Peyer's patch (tissue), 4 donors: ENCODE measurements around the gene RAET1G. TPM values are rescaled to one million over a fixed set of nuclear protein-coding genes. Genes with fewer than 3 reads are reported as not detected.
"Not testable (repeated sequence)": the region's sequence is repeated elsewhere in the genome, so short reads cannot be mapped to it uniquely, and the experiment has no call there.

Experiments used
- DNase-seq, 3 donors: peaks; one replicate each; pipeline ENCODE4 v3.0.0-alpha.2; 2017 to 2019
- H3K27ac ChIP-seq, 4 donors: fragments of 200-600 bp; sonication (generic); one replicate each; pipeline ENCODE4 v1.5.1; 2016 to 2019
- H3K27me3 ChIP-seq, 2 donors: fragments of 200-600 bp; sonication (generic); one replicate each; pipeline ENCODE4 v1.5.1; 2019
- H3K36me3 ChIP-seq, 3 donors: fragments of 200-600 bp; sonication (generic); one replicate each; pipeline ENCODE4 v1.5.1; 2016 to 2019
- H3K4me1 ChIP-seq, 4 donors: fragments of 200-600 bp; sonication (generic); one replicate each; pipeline ENCODE4 v1.5.1; 2016 to 2019
- H3K4me3 ChIP-seq, 4 donors: fragments of 200-600 bp; sonication (generic); 1 replicate in 3 of 4; 2 replicates in 1 of 4; pipeline ENCODE4 v1.5.1; 2016 to 2019; ENCODE audit warnings: mild to moderate bottlenecking in 1 of 4
- H3K9me3 ChIP-seq, 4 donors: fragments of 200-600 bp; sonication (generic); one replicate each; pipeline ENCODE4 v1.5.1; 2016 to 2019; ENCODE audit warnings: mild to moderate bottlenecking in 1 of 4
- CTCF ChIP-seq, 6 experiments: fragments of 450-650 bp in 4 of 6; fragments of 200-600 bp in 2 of 6; sonication (generic) in 1 of 6; IDR thresholded peaks; one replicate each; pipeline ENCODE4 v1.5.1; 2017 to 2019; ENCODE audit warnings: antibody characterized with exemption in 6 of 6, mild to moderate bottlenecking in 3 of 6, moderate library complexity in 1 of 6
- POLR2A ChIP-seq, 2 donors: fragments of 450-650 bp; IDR thresholded peaks; one replicate each; pipeline ENCODE4 v1.5.1; 2017; ENCODE audit warnings: antibody characterized with exemption in 2 of 2, mild to moderate bottlenecking in 2 of 2, moderate library complexity in 2 of 2
- total RNA-seq, 4 donors: library from RNA; depleted of rRNA; stranded (reverse); fragments of >200 nt; gene quantifications; one replicate each; pipeline ENCODE4 v1.1.0, GENCODE V29; 2016

The RAET1G gene
- total RNA-seq, 4 donors from 2014 or later: not detected

GRCh38 chr6:149921361-149921760 lies 1.6 kb downstream of the RAET1G start:
- no peaks in the 10 kb centered on the region for H3K27me3 ChIP-seq
- no peaks in the 10 kb centered on the region for H3K36me3 ChIP-seq
- DNase-seq: no peak
- no peaks in the 10 kb centered on the region for H3K9me3 ChIP-seq
- H3K27ac ChIP-seq: no peak overlapping the region
- H3K4me1 ChIP-seq: peaks cover 3 to 12% (median 9%) of the 10 kb centered on the region in 4 donors
- no peak overlapping the region for H3K4me3 ChIP-seq
- no peak for TF ChIP-seq CTCF (IDR thresholded peaks at IDR 0.05)
- TF ChIP-seq POLR2A (IDR thresholded peaks at IDR 0.05): no peak

- TF ChIP-seq POLR2A (IDR thresholded peaks at IDR 0.05) (no peak), CTCF (IDR thresholded peaks at IDR 0.05) (no peak)
- Histone ChIP-seq H3K27ac (no peak overlapping the region), H3K4me3 (no peak overlapping the region), H3K4me1 (peaks cover 0 to 7% (median 4%) of the 10 kb centered on the region in 4 donors), H3K9me3 (no peaks in the 10 kb centered on the region), H3K27me3 (no peaks in the 10 kb centered on the region), H3K36me3 (no peaks in the 10 kb centered on the region)
- no peak for DNase-seq
Measured at GRCh38 chr6:149919834-149920225, 3.1 kb downstream of the RAET1G start.

GRCh38 chr6:149919126-149919833 lies 3.6 kb downstream of the RAET1G start:
- not testable (repeated sequence) for H3K36me3 ChIP-seq, H3K9me3 ChIP-seq, H3K27ac ChIP-seq, H3K4me1 ChIP-seq, DNase-seq, H3K27me3 ChIP-seq, H3K4me3 ChIP-seq

- Histone ChIP-seq H3K4me1 (peaks cover 0 to 7% (median 4%) of the 10 kb centered on the region in 4 donors), H3K36me3 (no peaks in the 10 kb centered on the region), H3K4me3 (no peak overlapping the region), H3K27ac (no peak overlapping the region), H3K27me3 (no peaks in the 10 kb centered on the region), H3K9me3 (no peaks in the 10 kb centered on the region)
- TF ChIP-seq POLR2A (IDR thresholded peaks at IDR 0.05) (no peak), CTCF (IDR thresholded peaks at IDR 0.05) (no peak)
- DNase-seq: peak in 1 of 3 donors; percentile 25
Measured at GRCh38 chr6:149918151-149918905, 4.6 kb downstream of the RAET1G start.

- H3K4me1 ChIP-seq: peaks cover 0 to 5% (median 1%) of the 10 kb centered on the region in 4 donors
- no peaks in the 10 kb centered on the region for H3K27me3 ChIP-seq
- H3K4me3 ChIP-seq: no peak overlapping the region
- no peaks in the 10 kb centered on the region for H3K36me3 ChIP-seq
- H3K9me3 ChIP-seq: no peaks in the 10 kb centered on the region
- H3K27ac ChIP-seq: no peak overlapping the region
- no peak for DNase-seq
- TF ChIP-seq POLR2A (IDR thresholded peaks at IDR 0.05): no peak
- TF ChIP-seq CTCF (IDR thresholded peaks at IDR 0.05): no peak
Measured at GRCh38 chr6:149917679-149918078, 5.2 kb downstream of the RAET1G start.
